Measurements from ENCODE around the gene CASZ1.

CASZ1 gene

DNA sequence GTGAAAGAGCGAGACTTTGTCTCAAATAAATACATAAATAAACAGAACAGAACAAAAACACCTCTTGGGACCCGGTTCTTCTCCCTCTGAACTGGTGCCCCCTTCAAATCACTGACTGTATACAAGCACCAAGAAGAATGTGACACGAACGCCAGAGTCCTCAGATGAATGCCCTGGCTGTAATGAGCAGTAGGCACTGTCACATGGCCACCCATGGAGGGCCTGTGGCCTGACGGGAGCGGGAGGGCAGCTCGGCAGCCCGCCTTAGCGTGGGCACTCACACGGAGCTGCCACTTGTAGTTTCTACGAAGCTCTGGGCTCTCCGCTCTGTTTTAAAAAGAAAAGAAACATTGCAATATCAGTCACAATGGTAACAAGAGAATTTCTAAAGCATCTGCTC, 175.7 kb downstream of the CASZ1 start:
- DNase-seq = no peak

DNA sequence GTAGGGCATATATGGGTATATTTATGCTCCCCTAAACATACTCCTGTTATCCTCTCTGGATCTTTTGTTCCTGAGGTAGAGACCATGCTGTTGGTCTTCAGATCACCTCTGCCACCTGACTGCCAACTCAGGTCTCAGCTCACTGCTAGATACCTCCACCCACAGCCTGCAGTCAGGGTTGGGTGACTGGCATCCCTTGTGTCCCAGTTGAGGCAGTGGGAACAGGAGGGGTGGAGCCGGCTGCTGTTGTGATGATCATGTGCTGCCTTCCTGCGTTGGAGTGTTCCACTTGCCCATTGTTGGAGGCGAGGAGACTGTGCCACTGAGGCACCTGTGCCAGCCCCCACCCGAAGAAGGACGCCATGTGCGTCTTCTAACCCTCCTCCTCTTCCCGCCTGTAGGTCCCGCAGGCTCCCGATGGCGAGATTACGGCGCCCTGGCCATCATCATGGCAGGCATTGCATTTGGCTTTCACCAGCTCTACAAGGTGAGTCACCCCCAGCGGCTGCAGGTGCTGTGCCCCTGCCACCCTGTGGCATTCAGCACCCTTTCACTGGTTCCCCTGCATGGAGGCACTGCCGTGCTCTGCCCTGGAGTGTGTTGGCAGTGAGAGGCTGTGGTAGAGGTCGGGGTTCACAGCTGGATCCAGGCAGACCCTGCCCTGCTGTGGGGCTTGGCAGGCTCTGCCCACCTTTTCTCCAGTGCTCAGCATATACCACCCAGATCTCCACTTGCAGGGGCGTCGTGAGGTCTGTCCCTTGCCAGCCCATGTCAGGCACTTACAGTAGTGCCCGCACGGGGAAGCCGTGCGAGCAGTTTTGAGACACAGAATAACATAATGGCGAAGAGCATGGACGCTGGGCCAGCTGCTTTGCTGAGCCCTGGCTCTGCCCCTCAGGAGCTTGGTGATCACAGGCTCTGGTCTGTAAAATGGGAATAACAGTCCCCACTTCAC, 178.2 kb downstream of the CASZ1 start:
- no peak for DNase-seq

DNA sequence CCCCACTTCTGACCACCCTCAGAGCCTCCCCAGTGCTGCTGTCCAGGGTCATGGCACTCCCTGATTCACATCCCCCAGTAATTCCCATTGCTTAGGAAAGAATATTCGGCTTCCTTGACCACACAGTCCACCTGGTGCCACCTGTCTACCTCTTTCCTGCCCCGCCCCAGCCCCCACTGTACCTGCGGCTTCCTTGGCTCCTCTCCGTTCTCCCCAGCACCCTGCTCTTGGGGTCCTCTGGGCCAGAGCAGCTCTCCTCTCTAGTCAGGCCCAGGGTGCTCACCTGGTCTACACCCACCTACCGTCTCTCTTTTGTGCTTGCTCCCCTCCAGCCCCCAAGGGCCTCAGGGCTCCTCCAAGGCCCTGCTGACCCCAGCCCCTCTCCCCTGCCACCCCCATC, 179.1 kb downstream of the CASZ1 start:
- DNase-seq = no peak

DNA sequence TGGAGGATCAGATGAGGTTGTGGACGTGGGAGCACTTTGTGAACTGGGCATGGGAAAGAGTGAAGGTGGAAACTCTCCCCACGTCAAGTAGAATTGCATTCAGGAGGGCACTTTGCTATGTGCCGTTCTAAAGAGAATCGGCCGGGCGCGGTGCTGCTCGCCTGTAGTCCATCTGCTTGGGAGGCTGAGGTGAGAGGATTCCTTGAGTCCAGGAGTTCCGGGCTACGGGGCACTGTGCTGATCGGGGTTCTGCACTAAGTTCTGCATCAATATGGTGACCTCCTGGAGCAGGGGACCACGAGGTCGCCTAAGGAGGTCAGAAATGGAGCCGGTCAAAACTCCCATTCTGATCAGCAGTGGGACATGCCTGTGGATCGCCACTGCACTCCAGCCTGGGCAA, 179.8 kb downstream of the CASZ1 start:
- DNase-seq = no peak

DNA sequence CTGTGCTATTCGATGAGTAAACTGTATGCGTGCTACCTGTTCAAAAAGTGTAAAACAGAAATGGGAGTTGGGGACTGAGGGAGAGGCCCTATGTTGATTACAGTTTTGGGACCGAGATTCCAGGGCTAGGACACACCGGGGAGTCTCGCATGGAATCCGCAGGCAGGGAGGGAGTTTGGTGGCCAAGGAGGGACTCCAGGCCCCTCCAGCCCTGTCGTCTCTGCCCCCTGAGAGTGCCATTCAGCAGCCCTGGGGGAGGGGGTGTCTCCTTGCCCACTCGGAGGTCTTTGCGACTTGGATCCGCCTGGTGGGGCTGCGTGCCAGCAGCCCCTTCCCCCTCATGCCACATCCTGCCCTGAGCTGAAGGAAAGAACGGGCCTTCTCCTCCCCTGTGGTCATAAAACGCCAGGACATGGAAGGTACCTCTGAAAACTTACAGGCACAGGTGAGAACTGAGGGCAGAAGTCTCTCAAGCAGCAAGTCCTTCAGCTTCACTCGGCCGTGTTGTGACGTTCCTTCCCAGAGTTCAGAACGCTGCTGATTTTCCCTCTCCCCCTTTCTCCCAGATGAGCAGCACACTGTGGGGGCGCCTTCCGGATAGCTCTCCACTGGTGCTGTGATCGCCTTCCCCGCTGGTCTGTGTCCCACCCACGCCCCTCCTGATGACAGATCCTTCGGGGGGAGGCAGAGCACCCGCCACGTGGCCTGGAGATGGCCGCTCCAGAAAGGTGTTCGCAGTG, 180.3 kb downstream of the CASZ1 start:
- no peak for DNase-seq

DNA sequence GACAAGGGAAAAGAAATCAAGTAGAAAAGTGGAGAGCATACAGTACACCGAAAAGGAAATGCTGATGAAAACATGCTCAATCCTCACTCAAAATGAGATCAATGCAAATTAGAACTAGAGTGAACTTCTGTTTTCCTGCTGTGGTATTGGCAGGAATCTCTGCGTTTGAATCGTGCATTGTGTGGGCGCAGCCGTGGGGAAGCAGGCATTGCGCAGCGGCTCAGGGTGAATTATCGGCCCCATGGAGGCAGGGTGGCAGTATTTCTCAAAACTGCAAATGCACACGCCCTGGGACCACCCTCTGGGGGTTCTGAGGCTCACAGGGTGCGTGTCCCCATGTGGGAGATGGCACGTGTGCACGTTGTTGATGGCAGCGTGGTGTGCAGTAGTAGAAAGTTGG, 181.1 kb downstream of the CASZ1 start:
- DNase-seq = no peak

DNA sequence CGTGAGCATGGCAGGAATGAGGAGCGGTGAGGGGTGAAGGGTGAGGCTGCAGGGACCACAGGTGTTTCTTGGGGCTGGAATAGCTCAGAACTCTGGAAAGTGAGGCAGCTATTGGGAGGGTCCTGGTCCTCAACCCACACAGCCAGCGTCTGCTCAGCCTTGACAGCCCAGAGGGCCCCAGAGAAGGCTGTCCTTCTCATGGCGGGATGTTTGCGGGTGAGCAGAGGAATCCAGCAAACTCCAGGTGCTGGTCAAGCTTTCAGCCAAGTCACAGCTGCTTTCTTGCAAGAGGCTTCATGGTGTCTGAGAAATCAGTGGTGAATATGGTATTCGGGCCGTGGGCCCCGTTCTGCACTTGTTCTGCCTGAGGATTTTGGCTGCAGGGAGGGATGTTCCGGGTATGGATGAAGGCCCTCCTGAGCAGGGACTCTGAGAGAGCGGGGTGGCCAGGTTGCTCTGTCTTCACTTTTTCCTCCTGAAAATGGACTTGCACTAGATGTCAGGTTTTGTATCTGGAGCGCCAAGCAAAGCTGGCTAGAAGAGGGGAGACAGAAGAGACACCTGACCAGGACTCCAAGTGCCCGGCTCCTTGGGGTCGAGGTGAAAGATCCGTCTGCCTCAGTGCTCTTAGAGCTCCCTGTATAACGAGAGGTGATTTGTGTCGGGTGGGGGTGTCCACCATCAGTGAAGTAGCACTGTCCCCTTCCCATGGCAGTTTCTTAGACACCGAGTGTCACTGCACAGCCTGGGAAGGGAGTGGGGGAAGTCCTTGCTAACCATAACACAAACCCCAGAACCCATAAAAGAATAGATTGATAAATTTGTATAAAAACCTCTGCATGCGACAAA, 181.8 kb downstream of the CASZ1 start:
- DNase-seq = no peak

DNA sequence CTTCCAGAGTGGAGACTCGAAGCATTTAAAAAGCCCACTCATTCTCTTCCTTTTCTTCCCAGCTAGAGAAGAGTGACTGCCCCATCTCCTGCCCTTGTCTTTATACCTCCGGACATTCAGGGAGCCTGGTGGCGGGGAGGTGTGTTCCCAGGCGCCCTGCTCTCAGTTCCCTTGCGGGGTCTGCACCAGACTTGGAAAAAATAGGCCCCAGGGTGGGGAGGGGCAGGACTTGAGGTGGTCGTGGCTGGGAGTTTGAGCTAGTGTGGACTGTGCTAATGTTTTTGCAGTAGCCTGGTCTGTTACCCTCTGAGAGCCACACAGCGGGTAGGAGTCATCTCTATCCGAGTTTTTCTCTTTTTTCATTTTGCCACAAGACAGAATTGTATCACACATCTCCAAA, 182.6 kb downstream of the CASZ1 start:
- DNase-seq = no peak

DNA sequence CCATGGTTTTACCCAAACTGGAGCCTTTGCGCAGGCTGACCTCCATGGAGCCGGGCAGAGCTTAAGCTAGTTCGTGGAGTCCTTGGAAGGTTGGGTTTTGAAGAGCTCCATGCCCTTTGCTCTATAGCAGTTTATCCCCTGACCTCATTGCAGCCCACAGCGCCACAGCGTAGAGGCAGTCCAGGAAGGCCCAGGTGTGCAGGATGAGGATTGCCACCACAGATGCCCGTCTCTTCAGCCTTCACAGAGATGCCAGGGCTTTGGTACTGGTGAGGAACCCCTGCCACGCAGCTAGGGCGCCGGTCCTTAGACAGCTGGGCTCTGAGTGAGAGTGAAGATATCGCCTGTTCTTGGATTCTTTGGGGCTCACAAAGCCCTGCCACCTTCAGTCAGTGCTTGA, 183.1 kb downstream of the CASZ1 start:
- DNase-seq = no peak

DNA sequence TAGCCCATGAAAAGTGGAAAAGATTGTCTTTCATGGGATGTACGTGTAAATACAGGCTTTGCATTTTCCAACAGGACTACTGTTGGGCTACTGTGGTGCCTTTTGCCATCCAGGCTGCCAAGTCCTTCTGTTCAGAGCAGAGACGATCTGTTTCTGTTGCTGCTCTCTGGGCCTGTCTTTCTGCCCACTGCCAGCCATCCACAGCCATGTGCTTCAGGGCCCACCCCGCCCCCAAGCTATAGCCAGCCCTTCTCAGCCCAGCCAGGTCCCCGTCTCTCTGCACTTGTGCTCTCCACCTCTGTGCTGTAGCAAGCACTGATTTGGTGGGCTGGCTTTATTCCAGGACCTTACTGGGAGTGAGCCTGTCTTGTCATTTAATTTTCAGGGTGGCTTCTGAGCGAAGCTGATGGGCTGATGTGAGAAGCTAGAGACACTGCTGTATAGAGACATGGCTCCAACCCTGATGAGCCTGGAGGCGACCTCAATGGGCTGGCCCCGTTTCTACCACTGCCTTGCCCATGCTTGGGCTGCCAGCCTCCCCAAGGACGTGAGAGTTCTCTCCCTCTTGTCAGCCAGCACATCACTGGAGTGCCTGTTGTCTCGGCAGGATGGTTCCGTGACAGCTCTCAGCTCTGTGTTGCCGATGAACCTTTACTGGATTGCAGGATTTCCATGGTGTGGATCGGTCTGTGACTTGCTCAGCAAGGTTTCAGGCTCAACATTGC, 183.8 kb downstream of the CASZ1 start:
- DNase-seq = no peak

DNA sequence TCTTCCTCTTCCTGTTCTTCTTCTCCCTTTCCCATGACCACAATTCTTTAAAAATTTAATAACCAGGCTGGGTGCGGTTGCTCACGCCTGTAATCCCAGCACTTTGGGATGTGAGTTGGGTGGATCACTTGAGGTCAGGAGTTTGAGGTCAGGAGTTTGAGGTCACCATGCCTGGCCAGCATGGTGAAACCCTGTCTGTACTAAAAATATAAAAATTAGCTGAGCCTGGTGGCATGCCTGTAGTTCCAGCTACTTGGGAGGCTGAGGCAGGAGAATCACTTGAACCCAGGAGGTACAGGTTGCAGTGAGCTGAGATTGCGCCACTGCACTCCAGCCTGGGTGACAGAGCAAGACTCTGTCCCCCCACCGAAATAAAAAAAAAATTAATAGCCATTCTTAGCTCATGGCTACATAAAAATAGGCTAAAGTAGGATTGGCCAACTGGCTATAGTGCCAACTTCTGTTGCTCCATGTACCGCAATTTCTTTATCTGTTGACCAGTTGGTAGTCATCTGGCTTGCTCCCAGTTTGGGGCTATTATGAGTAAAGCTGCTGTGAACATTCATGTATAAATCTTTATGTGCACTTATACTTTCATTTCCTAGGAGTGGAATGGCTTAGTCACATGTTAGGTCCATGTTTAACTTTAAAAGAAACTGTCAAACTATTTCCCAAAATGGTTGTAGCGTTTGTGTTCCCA, 185.4 kb downstream of the CASZ1 start:
- DNase-seq = no peak

DNA sequence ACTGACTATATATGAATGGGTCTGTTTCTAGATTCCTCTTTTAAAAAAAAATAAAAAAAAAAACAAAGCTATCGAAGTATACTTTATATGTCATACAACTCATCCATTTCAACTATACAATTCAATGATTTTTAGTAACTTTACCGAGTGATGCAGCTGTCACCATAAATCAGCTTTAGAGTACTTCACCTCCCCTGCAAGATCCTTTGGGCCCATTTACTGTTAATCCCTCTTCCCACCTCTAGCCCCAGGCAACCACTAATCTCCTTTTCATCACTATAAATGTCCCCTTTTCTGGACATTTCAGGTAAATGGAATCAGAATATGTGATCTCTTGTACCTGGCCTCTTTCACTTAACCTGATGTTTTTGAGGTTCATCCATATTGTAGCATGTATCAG, 187.8 kb downstream of the CASZ1 start:
- no peak for DNase-seq

DNA sequence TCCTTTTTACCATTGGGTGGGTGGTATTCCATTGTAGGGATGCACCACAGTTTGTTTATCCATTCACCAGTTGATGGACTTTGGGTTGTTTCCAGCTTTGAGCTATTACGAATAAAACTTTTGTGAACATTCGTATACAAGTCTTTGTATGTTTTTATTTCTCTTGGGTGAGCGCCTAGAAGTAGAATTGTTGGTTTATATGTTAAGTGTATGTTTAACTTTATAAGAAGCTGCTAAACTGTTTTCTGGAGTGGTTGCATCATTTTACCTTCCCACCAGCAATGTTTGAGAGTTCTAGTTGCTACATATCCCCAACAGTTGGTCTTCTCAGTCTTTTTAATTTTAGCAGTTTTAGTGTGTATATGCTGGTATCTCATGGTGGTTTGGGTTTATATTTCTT, 189.2 kb downstream of the CASZ1 start:
- DNase-seq = no peak

DNA sequence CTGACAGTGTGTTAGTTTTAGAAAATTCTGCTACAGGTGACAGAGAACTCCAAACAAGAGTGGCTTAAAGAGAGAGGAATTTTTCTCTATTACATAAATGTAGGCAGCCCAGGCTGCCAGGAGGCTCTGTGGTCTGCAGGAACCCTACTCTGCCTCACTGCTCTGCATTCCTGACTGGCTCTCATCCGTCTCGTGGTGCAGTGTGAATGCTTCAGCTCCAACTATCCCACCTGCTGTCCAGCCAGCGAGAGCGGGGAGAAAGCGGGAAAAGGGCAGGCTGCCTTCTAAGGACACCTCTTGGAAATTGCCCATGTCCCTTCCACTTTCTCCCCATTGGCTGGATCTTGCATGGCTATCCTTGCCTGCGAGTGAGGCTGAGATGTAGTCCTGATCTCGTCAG, 190.4 kb downstream of the CASZ1 start:
- DNase-seq = no peak

DNA sequence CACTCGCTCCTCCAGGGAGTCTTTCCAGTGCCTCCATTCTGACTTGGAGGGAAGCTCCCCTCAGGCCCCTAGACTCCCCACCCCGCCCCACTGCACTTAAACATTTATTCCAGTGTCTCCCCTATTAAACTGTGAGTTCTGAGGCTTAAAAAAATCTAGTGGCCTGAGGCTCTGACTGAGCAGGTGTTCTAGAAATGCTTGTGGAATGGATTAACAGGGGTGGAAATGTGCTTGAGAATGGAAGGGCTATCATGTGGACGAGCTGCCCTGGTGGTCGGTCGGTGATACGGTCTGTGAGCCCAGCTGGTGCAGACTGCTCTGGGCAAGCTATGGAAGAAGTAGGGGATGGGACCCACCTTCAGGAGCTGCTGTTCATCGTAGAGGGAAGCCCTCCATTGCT, 191.5 kb downstream of the CASZ1 start:
- DNase-seq = no peak

DNA sequence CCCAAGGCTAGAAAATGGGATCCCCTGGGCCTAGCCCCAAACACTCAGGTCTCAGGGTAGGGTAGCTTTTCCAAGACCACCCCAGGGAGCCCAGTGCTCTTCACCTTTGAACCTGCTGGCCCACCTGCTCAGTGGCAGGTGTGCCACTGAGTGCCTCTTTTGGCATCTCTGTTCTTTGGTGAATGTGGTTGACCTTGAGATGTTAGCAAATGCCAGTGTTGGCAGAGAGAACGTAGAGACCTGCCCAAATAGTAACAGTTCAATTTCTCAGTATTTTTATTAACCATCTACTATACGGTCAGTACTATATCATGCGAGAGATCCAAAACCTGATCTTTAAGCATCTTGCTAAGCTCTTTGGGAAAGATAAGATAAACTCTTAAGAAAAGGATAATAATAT, 193.5 kb downstream of the CASZ1 start:
- no peak for DNase-seq

DNA sequence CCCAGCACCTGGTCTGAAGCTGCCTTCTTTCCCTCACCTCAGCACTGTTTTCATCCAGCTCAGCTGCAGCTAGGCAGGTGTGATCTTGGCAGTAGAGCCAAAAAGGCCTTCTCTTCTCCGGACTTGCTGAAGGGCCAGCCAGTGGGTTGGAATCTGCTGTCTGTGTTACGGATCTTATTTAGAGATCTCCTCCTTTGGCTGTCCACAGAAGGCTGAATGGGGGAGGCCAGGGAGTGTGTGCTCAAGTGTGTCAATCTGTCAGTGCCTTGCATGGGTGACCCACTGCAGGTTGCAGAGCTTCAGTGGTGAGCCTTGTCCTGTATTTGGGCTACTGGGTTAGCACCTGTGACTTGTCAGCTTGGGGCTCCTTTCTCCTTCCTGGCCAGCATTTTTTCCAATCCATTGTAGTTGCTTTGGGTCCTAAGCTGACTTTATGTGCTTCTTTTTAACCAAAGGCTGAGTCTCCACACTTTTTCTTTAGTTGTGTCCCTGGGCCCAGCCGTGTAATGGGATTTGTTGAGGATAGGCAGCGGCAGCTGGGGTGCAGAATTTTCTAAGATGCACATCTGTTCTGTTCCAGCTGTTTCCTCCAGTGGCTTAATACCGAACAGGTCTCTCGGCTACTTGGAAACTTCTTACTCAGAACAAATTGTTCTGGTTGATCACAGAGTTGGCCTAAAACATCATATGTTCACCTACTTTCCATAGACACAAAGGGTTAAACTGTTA, 194.9 kb downstream of the CASZ1 start:
- DNase-seq = no peak

DNA sequence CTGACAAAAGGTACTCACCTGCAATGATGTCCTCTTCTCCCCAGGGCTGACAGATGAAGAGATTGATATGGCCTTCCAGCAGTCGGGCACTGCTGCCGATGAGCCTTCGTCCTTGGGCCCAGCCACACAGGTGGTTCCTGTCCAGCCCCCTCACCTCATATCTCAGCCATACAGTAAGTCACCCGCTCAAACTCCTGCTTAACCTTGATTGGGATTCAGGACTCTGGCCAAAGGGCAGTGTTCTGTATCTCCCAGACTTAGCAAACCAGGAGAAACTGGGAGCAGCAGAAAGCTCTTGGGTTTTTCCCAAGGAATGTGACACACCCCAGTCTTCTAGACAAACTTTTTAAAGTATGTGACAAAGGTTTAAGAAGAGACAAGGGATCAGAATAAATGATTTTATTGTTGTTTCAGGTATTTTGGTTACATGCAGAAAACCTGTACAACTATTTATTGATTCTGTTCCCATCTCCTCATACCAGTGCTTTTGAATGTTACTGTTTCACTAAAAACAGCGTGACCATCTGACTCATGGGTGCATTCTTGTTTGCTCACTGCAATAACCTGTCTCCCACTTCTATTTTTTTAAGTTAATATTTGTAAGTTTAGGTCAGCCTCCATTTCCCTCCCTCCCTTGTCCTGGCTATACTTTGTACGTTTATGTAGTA, 197.1 kb downstream of the CASZ1 start:
- no peak for DNase-seq

DNA sequence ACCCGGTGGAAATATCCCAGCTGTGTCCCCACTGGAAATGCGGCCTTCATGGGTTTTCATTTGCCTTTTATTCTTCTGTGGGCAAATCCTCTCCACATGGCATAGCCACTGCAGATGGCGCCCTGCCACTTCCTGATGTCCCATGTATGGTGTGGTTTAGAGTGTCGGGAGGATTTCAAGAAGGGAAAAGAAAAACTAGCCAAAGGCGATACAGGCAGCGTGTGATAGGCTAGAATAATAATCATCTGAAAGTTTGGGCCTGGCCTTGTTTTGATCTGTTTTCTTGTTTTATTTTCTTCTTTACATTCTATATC, 198.1 kb downstream of the CASZ1 start:
- no peak for DNase-seq

DNA sequence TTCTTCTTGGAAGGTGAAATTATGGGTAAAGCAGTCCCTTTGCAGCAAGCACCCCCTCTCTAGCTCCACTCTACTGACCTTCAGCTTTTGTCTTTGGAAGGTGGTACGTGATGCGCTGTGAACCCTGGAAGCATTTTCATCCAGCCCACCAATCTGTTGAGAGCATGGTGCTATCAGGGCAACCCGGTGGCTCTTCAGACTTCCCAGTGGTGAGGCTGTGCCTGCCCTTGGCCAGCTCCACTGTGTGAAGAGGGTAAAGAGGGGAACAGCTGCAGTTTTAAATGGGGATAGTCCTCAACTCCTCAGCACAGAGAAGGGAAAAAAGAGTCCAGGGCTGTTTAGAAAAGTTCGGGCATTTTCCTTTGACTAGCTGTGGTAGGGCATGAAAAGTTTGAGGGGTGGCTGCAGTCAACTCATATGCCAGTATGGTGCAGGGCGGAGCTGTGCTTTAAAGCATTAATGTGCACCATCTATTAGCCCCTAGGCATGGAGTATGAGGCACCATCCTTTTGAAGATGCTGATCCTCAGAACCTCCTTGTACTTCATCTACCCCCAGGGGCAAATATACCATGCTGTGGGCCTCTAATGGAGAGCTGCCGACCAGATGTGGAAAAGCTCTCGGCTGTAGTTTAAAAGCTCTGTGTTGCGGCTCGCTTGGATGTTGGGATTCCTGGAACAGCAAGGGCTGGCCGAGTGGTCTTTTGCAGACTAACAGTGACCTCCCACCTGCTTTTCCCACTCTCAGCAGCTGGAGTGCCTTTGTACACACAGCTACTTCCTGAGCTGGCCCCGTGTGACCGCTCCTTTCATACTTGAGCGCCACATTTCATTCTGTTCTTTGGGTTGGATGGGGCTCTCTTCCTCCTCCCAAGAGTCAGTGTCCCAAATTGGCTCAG, 198.7 kb downstream of the CASZ1 start:
- no peak for DNase-seq

Data from NCI-H2081 treated with DMSO at 0.1 percent for 48 hours (cell line).